Measurements from ENCODE around the gene ZNF443.
"Not testable (repeated sequence)": the region's sequence is repeated elsewhere in the genome, so short reads cannot be mapped to it uniquely, and the experiment has no call there.

The ZNF443 gene

DNA sequence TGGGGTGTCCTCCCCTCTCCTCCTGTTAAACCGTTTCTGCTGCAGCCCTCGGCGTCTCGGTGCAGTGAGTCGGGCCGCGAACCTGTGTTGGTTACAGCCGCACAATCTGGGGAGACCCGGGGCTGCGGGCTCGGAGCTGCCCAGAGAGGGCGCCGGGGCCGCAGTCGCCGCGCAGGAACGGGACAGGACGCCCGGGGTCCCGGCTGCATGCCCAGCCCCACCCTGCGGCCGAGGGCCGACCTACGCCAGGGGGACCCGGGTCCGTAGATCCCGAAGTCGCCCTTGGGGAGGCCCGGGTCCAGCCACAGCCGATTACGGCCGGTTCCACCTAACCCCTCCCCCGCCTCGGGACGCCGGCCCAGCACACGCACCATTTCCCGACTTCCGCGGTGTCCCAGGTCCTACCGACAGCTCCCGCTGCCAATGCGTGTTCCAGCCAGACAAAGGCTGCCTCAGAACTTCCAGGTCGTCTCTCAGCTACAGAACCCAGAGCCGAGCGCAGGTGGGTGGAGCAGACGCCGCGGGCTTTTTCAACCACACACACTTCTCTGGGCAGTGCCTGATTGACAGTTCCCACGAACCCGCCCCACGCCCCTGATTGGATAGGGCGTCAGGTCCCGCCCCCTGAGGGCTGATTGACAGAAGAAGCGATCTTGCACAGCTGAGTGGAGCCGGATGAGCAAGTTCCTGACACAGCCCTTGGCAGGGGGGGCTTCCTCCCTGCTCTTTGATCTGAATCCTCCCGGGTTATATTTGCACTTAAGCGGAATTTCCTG lies at the start of gene ZNF443:
Gene ZNF443, minus strand, starts transcription at position 481 of the 776 bp plus-strand sequence. Its CDS starts 107 bp downstream, at position 374.
- in situ Hi-C loops (cut with MboI; ENCODE audit: low sequenced_read_pairs), result no loop called here

DNA sequence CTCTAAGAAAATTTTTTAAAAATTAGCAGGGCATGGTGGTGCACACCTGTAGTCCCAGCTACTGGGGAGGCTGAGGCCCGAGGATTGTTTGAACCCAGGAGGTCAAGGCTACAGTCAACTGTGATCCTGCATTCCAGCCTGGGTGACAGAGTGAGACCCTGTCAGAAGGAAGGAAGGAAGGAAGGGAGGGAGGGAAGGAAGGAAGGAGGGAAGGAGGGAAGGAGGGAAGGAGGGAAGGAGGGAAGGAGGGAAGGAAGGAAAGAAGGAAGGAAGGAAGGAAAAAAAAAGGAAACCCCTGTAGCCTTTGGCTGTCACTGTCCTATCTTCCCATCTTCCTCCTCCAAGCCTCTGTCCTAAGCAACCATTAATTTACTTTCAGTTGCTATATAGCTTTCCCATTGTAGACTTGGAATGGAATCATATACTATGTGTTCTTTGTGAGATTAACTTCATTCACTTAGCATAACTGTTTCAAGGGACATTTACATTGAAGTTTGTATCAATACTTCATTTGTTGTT lies 45.5 kb upstream of the ZNF443 start:
- in situ Hi-C loops (cut with MboI; ENCODE audit: low sequenced_read_pairs), result not testable (repeated sequence)

DNA sequence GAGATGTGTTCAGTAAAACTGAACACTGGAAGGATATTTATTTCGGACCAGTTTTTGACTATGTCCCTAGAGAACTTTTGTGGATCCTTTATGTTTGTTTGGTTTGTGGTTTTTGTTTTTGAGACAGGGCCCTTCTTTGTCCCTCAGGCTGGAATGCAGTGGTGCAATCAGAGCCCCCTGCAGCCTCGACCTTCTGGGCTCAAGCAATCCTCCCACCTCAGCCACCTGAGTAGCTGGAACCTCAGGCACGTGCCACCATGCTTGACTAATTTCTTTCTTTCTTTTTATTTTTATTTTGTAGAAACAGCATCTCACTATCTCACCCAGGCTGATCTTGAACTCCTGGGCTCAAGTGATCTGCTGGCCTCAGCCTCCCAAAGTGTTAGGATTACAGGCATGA lies 44.8 kb upstream of the ZNF443 start:
- in situ Hi-C loops (cut with MboI; ENCODE audit: low sequenced_read_pairs), result no loop called here

DNA sequence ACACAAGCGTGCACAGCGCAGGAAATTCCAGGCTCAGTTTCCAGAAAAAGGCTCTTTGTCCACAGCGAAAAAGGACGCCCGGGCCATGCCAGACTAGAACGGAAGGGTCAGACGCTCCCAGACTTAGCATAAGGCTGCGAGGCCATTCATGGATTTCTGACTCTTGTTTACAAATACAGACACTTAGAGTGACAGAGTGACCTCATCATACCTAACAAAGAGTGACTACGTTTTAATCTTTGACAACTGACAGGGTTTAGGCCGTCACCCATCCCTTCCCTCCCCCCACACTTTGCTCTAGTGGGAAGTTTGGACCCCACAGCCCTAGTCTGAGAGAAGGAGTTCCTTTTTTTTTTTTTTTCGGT lies 44.2 kb upstream of the ZNF443 start:
- in situ Hi-C loops (cut with MboI; ENCODE audit: low sequenced_read_pairs), result no loop called here

DNA sequence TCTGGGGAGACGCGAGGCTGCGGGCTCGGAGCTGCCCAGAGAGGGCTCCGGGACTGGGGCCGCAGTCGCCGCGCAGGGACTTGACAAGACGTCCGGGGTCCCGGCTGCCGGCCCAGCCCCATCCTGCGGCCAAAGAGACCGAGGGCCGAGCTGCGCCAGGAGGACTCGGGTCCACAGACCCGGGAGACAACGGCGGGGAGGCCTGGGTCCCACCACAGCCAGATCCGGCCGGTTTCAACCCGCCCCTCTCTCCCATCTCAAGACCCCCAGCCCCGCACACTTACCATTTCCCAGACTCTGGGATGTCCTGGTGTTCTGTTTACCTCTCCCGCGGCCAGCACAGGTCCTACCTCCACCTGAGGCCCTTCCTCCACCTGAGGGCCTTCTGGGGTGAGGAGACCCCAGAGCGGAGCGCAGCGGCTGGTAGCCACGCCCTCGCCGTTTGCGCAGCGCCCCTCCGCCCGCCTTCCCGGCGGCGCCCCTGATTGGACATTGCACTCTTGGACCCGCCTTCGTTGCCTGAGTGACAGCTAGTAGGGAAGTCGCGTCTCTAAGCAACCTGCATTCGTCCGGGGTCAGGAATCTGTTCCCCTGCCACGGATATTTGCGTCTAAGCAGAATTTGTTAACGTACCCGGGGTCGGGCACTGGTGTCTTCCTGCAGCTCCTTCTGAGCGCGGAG lies 43.7 kb upstream of the ZNF443 start, which contains the start of gene ZNF709:
Gene ZNF709, minus strand, starts transcription at position 446 of the 681 bp plus-strand sequence. Its CDS starts 159 bp downstream, at position 287.
- in situ Hi-C loops (cut with MboI; ENCODE audit: low sequenced_read_pairs), result no loop called here

DNA sequence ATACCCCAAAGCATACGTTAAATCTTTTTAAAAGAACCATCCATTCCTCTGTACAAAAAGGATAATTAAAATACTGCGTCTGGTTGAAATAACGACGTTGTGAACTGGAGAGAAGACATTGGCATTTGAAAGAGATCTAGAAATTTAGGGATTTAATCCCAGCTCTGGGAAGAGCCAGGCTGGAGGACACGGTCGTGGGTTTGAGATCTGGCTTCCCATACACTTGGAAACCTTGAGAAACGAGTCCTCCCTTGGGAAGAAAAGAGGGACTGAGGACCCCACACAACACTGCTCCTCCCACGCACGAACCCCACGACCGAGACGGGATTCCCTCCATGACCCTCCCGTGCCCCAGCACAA lies 43.2 kb upstream of the ZNF443 start:
- in situ Hi-C loops (cut with MboI; ENCODE audit: low sequenced_read_pairs), result no loop called here

DNA sequence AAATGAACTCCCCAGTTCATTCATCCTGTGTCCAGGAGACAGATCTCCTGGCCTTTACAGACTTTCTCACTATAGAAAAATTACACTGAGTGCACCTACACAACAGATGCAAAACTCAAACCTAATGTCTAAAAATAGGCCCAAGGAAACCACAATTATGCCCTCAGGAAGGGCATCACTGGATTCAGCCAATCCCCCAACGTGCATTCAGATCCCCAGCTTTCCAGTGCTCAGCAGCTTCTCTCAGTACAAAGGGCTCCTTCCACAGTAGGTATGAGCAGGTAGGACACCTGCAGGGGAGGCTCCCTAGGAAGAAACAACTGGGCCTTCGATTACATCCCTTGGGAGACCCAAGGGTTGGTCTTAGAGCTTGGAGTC lies 41.7 kb upstream of the ZNF443 start:
- in situ Hi-C loops (cut with MboI; ENCODE audit: low sequenced_read_pairs), result no loop called here

DNA sequence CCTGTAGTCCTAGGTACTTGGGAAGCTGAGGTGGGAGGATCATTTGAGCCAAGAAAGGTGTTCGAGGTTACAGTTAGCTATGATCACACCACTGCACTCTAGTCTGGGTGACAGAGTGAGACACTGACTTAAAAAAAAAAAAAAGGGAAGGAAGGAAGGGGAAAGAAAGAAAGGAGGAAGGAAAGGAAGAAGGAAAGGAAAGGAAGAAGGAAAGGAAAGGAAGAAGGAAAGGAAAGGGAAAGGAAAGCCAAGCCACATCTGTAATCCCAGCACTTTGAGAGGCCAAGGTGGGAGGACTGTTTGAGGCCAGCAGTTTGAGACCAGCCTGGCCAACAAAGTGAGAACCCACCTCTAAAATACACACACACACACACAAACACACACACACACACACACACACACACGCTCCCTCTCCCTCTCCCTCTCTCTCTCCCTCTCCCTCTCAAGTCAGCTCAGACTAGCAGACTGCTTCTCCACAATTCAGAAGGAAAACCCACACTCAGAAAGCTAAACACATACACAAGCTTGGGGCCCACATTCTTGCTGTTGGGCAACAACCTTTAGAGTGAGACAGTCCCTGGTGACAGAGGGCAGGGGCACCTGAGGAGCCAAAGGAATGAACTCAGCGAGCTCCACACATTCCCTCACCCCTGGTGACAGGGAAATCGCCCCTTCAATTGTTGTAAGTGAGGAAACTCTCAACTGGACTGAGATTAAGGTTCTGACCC lies 41.1 kb upstream of the ZNF443 start:
- in situ Hi-C loops (cut with MboI; ENCODE audit: low sequenced_read_pairs), result no loop called here

DNA sequence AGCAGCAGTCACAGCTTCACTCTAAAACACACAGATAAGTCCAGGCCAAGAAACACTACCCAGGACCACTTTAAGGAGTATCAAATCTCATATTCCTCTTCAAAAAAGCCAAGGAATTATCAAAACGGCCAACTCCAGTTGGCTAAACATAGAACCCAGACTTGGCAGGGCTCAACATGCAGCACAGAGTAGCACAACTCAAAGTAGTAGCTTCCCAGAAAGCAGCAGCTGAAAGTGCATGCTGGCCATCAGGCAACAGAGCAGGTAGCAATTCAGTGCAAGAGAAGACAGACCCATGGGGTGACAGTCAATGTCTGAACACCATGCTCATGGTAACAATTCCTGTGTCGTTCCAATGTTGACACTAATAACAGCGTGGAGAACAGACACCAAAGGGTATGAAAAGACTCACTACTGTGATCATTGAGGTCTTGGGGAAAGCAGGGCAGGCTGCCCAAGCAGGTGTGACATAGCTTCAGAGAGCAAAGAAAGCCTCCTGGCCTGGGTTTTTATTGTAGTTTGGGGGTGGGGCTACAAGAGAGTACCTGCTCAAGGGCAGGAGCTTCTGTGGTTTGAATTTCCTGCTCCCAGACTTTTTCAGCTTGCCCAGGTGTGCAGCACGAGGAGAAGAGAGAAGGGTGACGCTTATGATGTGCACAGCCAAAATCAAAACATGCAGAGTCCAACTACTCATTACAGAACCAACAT lies 37.6 kb upstream of the ZNF443 start:
- in situ Hi-C loops (cut with MboI; ENCODE audit: low sequenced_read_pairs), result no loop called here

DNA sequence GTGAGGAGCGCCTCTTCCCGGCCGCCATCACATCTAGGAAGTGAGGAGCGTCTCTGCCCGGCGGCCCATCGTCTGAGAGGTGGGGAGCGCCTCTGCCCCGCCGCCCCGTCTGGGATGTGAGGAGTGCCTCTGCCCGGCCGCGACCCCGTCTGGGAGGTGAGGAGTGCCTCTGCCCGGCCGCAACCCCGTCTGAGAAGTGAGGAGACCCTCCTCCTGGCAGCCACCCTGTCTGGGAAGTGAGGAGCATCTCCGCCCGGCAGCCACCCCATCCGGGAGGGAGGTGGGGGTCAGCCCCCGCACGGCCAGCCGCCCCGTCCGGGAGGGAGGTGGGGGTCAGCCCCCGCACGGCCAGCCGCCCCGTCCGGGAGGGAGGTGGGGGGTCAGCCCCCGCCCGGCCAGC lies 26.8 kb upstream of the ZNF443 start:
- in situ Hi-C loops (cut with MboI; ENCODE audit: low sequenced_read_pairs), result not testable (repeated sequence)

DNA sequence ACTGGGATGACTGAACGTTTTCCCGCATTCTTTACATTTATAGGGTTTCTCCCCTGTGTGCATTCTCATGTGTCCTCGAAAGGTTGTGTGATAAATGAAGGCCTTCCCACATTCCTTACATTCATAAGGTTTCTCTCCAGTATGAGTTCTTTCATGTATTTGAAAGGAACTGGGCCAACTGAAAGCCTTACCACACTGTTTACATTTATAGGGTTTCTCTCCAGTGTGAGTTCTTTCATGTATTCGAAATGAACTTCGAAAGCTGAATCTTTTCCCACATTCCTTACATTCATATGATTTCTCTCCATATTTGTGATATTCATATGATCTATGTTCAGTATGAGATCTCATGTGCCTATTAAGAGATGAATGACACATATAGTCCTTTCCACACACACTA lies 24.4 kb upstream of the ZNF443 start:
- in situ Hi-C loops (cut with MboI; ENCODE audit: low sequenced_read_pairs), result no loop called here

DNA sequence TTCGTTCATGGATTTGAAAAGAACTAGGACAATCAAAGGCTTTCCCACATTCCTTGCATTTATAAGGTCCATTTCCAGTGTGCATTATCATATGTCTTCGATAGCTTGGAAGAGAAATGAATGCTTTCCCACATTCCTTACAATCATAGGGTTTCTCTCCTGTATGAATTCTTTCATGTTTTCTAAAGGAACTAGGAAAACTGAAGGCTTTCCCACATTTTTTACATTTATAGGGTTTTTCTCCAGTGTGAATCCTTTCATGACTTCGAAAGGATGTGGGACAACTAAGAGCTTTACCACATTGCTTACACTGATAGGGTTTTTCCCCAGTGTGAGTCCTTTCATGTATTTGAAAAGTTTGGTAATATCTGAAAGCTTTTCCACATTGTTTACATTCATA lies 23.9 kb upstream of the ZNF443 start:
- in situ Hi-C loops (cut with MboI; ENCODE audit: low sequenced_read_pairs), result no loop called here

DNA sequence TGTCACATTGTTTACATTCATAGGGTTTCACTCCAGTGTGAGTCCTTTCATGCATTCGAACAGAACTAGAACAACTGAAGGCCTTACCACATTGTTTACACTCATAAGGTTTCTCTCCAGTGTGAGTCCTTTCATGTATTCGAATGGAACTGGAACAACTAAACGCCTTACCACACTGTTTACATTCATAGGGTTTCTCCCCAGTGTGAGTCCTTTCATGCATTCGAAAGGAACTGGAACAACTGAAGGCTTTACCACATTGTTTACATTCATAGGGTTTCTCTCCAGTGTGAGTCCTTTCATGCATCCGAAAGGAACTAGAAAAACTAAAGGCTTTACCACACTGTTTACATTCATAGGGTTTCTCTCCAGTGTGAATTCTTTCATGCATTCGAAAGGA lies 23.3 kb upstream of the ZNF443 start:
- in situ Hi-C loops (cut with MboI; ENCODE audit: low sequenced_read_pairs), result not testable (repeated sequence)

DNA sequence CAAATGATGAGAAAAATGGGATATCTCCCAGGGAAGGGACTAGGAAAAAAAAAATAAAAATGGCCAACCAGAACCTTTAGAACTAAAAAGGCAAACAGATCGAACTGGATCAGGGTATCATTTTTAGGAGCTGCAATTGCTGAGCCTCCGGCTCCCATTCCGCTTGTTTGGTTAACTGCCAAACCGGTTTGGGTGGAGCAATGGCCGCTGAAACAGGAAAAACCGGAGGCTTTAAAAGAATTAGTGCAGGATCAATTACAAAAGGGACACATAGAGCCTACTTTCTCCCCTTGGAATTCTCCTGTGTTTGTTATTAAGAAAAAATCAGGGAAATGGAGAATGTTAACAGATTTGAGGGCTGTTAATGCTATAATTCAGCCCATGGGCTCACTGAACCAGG lies 12.7 kb upstream of the ZNF443 start:
- in situ Hi-C loops (cut with MboI; ENCODE audit: low sequenced_read_pairs), result no loop called here

DNA sequence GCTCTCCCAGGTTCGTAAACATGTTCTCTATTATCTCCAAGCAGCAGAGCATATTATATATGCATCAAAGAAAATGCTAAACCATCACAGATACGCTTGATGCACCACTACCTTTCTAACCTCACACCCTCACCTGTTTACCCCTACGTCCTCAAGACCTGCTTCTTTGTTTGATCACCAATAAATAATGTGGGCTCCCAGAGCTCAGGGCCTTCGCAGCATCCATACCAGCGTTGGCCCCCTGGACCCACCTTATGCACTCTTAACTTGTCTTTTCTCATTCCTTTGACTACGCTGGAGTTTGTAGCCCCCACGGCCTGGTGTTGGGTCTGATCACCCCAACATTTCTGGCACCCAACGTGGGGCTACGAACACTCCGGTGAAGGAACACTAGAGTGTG lies 10.0 kb upstream of the ZNF443 start:
- in situ Hi-C loops (cut with MboI; ENCODE audit: low sequenced_read_pairs), result no loop called here

DNA sequence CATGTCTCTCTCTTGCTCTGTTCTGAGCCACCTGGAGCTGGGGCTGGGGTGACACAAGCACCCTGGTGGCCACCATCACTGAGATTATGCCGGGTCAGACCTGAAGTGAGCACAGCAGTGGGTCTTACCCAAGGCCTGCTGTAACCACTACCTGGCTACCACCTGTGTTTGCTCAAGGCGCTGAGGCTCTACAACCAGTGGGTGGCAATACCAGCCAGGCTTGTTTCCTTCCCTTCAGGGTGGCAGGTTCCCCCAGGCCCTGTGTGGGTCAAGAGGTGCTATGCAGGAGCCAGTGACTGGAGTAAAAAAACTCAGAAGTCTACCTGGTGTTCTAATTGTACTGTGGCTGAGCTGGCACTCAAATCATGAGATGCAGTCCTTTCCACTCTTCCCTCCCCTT lies 8.0 kb upstream of the ZNF443 start:
- in situ Hi-C loops (cut with MboI; ENCODE audit: low sequenced_read_pairs), result no loop called here

DNA sequence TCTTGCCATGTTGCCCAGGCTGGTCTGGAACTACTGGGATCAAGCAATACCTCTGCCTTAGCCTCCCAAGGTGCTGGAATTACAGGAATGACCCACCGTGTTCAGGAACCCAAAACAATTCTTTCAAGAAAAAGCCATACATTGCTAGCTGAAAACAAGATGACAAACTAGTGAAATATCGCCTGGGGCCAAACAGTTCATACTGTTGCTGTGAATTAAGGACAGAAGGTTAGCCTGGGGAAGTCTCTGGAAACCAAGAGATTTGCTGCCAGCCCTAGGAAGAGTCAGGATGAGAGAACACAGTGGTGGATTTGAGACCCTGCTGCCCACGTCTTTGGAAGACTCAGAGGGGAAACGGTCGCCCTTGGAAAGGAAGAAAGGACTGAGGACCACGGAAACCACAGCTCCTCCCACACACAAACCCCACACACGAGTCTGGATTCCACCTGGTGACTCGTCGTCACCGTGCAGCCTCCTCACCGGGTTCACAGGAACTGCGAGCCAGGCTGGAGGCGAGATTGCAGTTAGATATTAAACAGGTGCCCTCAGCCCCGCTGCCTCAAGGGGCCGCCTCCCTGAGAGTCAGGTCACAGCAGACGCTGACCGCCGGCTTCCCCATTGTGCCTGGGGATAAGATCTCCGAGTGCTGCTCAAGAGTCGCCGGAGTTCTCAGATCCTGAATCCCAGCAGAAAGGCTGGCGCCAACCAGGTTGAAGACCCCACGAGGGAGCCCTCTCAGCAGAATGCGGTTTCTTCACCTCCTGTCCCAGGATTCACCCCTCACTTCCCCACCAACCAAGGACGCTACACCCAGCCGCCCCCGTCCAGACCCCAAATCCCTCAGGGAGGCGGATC lies 908 bp downstream of the ZNF443 start:
- in situ Hi-C loops (cut with MboI; ENCODE audit: low sequenced_read_pairs), result not testable (repeated sequence)

DNA sequence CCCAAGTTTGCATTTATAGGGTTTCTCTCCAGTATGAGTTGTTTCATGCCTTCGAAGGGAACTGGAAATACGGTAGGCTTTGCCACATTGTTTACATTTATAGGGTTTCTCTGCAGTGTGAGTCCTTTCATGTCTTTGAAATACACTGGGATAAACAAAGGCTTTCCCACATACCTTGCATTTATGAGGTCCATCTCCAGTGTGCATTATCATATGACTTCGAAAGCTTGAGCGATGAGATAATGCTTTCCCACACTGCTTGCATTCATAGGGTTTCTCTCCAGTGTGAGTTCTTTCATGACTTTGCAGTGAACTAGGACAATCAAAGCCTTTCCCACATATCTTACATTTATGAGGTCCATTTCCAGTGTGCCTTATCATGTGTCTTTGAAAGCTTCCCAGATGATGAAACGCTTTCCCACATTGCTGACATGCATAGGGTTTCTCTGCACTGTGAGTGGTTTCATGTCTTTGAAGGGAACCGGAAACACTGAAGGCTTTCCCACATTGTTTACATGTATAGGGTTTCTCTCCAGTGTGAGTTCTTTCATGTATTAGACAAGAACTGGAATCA lies 10.0 kb downstream of the ZNF443 start:
- in situ Hi-C loops (cut with MboI; ENCODE audit: low sequenced_read_pairs), result not testable (repeated sequence)

DNA sequence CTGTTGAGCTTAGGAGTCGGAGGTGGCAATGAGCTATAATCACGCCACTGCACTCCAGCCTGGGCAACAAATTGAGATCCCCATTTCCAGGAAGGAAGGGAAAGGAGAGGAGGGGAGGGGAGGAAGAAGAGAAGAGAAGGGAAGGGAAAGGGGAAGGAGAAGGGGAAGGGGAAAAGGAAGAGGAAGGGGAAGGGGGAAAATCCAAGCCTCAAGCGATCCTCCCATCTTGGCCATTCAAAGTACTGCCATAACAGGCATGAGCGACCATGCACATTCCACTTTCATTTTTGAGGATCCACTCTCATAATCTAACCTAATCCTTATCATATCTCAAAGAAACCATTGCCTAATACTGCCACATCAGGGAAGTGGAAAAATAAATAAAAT lies 14.9 kb downstream of the ZNF443 start:
- in situ Hi-C loops (cut with MboI; ENCODE audit: low sequenced_read_pairs), result no loop called here

All from HL-60/S4 treated with retinoic acid at 250 ng/mL for 4 days and 3 days (cell line).